Peyer's patch (tissue), 4 donors: ENCODE data around the gene DCTN3.

Experiments
- POLR2A ChIP-seq, 2 donors: fragments of 450-650 bp; IDR thresholded peaks; one replicate each; pipeline ENCODE4 v1.5.1; 2017; ENCODE audit warnings: antibody characterized with exemption in 2 of 2, mild to moderate bottlenecking in 2 of 2, moderate library complexity in 2 of 2
- TF ChIP-seq, protein P1 (sequence below), 6 experiments: fragments of 450-650 bp in 4 of 6; fragments of 200-600 bp in 2 of 6; sonication (generic) in 1 of 6; IDR thresholded peaks; one replicate each; pipeline ENCODE4 v1.5.1; 2017 to 2019; ENCODE audit warnings: antibody characterized with exemption in 6 of 6, mild to moderate bottlenecking in 3 of 6, moderate library complexity in 1 of 6

DNA sequence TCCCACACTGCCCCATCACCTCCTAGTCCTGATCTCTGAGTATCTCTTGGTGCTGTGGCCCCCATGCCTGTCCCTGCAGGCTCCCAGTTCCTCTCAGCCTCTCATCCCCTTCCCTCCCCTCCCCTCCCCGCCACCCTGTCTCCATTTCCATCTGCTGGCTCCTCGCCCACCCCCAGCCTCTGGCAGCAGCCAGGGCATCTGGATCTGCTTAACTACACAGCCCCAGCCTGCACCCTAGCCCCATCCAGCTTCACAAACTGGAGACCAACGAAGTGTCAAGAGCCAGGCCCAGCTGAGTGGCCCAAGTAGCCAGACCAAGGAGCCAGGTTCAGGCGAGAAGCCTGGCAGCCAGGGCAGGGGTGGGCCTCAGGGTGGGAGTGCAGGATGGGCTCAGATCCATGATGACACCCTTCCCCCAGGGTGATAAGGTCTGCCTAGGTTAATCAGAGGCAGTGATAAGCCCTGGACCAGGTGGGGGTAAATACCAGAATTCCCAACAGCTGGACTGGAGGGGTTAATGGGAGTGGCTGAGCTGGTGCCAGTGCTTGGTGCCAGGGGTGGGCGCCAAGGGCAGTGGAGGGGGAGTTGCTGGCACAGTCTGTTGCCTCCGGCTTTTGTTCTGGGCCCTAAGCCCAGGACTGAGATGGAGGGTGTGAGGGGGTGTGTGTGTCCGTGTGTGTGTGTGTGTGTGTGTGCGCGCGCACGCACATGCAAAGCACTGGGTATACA lies 34.2 kb upstream of the DCTN3 start:
- TF ChIP-seq POLR2A (IDR thresholded peaks at IDR 0.05) = no peak
- TF ChIP-seq, protein P1, sequence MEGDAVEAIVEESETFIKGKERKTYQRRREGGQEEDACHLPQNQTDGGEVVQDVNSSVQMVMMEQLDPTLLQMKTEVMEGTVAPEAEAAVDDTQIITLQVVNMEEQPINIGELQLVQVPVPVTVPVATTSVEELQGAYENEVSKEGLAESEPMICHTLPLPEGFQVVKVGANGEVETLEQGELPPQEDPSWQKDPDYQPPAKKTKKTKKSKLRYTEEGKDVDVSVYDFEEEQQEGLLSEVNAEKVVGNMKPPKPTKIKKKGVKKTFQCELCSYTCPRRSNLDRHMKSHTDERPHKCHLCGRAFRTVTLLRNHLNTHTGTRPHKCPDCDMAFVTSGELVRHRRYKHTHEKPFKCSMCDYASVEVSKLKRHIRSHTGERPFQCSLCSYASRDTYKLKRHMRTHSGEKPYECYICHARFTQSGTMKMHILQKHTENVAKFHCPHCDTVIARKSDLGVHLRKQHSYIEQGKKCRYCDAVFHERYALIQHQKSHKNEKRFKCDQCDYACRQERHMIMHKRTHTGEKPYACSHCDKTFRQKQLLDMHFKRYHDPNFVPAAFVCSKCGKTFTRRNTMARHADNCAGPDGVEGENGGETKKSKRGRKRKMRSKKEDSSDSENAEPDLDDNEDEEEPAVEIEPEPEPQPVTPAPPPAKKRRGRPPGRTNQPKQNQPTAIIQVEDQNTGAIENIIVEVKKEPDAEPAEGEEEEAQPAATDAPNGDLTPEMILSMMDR (IDR thresholded peaks at IDR 0.05) = no peak
